CD4-positive, alpha-beta T cell treated with Interleukin-17A for 1 hour (primary cell): ENCODE results near the gene OSBPL8.

Source experiments
- DNase-seq: peaks from one replicate; pipeline ENCODE4 v3.0.0-alpha.2; 2020

OSBPL8 gene

DNA sequence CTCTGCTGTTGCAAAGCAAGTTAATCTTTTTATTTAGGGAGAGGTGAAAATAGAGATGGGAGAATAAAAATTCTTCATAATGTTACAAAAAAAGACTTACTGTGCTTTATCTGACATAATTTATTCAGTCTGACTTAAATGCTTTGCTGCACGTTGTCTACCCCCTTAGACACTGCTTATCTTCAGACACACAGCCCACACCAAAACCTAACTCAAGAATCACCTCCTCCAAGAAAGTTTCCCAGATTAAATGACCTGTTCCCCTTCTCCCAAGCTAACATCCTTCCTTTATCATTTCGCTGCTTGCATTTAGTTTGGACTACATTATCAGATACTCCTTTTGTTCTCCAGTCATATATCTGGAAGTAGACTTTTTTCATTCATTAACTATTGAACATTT, 3.8 kb downstream of the OSBPL8 start:
- DNase-seq: no peak

DNA sequence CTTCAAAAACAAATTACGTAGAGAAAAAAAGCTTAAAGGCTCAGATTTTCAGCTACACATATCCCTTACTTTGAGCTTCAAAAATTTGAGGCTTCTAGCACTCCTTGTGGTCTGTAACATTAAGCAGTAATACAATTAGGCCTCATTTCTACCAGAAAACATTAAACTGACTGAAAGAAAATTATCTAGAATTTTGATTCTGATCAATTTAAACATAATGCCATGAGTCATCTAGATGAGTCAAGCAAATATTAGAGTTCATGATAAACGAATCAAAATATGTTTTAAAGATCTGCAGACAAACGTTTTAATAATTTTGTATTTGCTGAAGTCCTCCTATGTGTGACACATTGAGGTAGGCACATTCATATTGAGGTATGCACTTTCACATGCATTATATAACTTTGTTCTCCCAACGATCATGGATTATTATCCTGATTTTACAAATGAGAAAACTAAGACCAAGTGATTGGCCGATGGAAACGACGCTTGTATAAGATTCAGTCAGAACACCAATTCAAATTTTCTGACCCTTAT, 4.3 kb downstream of the OSBPL8 start:
- DNase-seq: no peak

DNA sequence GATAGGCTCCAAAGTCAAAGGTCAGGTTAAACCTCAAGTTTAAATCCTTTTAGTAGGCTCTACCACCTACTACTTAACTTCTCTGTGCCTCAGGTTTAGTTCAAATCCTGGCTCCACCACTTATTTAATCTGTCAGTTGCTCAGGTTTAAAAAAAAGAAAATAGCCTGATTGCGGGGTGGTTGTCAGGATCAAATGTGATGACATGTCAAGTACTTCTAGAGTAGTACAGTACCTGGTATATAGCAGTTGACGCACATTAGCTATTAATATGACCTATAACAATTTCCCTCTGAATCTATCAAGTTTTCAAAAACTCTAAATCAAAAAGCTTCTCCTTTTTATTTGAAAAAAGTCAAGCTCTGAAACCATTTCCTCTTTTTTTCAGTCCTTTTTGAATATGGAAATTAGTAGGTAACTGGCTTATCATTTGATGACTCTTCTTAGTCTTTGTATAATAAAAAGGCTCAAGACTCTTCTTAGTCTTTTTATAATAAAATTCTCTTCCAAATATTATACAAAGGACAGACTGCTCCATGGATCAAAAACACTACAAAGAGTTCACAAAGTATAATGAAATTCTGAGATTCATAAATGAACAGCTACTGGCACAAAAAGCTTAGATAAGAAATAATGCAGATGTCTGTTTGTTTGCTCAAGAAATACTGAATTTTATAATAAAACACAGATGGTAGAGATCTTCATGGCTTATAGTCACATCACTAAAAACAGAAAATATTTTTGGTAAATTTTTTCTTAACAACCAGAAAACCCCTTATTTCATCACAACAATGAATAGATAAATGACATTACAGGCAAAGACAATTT, 5.0 kb downstream of the OSBPL8 start:
- DNase-seq: no peak

DNA sequence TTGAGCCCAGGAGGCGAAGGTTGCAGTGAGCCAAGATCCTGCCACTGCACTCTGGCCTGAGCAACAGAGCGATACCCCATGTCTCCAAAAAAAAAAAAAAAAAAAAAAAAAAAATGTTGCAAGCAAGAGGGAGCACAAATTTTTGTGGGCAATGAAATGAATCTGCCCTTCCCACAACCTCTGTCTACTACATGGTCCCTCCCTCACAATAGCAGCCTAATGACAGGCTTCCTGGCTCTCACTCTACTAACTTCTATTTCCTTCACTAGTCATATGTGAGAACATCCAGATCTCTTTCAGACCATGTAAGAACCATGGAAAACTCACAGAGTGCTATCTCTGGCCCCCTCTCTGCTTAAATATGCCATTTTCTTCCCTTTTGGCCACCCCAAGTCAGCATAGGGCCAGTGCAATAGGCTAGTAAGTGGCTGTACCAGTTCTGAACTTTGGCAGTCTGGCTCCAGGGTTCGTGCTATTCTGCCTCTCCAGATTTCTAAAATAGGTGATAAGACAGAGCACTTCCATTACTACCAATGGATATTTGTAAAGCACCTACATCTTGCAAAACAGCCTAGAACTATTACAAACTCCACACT, 7.1 kb downstream of the OSBPL8 start:
- DNase-seq: no peak

DNA sequence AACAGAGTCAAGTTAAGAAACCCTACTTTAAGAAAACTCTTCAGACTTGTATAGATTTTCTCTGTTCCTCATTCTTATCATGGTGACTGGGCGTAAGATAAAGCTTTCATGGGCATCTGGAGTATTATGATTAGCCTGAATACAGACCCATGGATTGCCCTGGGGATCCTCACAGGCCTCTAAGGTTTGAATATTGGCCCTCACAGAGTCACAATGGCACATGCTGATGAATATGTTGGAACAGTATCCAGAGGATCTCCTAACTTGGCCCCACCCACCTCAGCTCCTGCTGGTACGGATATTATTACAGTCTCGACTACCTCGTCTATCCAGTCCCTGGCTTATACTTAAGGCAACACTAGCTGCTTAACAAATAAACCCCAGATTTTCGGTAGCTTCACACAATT, 8.1 kb downstream of the OSBPL8 start:
- DNase-seq: no peak

DNA sequence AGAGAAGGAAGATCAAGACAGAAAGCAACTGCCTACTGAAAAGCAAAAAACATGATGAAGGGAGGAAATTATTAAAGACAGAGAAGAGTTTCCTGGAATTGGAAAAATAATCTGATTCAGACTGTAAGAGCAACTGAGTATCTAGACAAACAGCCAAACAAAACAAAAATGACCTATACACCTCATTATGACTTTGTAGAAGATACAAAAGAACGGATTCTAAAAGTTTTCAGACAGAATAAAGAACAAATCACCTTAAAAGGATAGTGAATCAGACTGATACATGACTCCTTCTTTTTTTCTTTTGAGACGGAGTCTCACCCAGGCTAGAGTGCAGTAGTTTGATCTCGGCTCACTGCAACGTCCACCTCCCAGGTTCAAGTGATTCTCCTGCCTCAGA, 10.4 kb downstream of the OSBPL8 start:
- no peak for DNase-seq

DNA sequence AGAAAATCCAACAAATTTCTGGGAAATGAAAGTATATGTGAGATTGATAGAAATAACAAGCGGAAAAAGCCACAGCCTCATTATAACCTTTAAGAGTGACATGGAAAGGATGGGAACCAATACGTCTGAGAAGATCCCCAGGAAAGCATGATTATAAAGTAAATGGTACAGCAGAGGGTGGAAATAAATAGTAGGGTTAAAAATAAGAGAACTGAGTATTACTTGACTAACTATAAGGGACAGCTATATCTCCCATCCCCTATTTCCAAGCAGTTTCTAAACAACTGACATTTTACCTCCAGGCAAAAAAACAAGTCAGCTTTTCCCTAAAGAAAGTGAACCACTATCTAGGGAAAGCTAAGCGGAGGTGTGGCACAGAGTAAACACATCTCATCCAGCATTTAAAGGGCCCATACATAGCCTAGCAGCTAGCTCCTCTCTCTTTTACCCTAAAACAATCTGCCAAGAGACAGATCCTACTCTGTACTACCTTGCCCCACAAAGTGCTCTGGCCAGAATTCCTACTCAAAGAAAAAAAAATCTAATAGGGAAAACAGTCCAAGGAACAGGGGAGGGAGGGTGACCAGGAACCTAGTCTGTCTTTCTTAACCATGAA, 11.2 kb downstream of the OSBPL8 start:
- DNase-seq: no peak

DNA sequence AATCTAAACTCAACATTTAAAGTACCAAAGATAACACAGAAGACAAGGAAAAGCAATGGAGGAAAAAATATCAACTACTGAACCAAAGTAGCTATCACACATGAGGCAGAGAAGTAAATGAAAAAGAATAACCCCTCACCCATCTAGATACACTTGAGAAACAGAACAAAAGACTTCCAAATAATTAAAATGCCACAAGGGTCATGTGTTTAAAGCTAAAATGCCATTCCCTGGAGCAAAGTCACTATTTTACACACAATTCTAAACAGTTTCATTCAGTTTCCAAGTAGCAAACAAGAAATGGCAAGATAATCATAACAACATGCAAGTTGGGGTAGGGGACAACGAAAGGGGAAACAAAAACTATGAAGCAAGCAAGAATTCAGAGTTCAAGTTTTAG, 12.0 kb downstream of the OSBPL8 start:
- no peak for DNase-seq

DNA sequence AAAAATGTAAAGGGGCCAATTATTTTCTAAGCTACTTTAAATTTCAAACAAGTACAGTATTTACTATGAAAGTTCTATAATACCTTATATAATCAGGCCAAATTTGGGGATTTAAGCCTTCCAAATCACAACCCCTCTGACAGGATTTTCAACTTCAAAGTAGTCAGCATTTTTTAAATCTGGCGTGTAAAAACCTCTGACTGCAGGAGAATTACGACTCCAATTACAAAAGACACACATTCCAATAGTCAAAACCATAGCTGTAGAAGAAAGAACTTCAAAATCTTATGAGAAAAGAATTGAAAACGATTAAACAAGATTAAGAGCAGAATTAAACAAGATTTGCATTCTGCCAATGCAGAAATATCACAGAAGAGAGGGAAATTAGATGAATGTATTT, 12.7 kb downstream of the OSBPL8 start:
- no peak for DNase-seq

DNA sequence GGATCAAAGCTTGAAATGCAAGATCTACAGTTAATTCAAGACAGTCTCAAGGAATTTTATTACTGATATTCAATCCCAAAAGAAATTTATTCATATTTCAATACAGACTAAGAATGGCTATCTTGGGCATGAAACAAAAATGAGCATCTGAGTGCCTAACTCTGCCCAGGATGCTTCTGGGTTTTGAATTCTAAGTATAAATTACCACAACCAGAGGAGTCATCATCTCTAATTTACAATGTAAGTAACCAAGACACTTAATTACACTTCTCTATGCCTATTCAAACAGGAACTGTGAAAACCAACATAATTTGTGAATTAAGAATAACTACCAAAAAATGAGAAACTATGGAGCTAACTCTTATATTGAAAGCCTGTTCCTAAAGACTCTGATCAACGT, 14.1 kb downstream of the OSBPL8 start:
- no peak for DNase-seq

DNA sequence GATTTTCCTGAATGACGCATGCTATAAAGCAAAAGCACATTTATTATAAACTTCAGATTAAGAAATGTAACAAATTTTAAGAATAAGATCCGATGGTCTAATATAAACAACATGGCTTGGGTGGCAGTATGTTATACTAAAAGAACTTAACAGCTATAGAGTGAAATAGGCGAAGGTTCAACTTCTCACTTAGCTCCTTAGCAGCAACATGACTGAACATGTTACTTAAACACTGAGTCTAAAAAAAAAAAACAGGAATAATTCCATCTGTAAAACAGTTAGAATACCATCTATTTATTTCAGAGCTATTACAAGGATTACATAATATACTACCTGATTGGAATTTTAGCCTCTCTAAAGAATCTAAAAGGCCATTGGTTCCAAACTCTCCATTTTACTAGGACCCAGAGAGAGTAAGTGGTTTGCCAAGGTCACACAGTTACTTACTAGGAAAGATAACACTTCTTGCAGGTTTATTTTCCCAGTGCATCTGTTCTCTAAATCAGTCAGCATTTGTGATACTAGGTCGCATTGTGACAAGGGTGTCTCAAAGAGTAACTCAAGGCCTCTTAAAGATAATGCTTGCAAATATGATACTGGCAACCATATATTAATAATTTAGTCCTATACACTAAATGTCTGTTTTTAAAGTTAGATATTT, 14.8 kb downstream of the OSBPL8 start:
- DNase-seq: no peak

DNA sequence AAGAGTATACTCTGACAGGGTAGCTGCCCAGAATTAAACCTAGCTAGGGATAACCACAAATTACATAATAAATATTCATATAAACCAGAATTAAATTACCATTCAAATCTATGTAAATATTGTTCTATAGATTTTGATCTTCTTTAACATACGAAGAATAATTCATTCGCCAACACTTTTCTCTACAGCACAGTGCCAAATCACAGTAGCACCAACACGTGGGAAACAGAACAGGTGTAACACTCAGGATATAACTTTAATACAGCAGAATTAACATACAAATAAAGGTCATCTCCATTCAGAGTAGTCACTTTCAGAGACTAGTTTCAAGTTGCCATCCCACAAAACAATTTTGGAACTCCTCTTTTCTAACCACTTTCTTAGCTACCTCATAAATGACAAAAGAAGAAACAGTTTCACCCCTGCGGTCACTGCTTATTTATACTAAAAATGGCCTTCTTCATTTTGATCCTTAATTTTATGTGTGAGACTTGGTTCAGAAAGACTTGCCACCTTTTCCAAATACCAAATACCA, 15.7 kb downstream of the OSBPL8 start:
- DNase-seq: no peak

DNA sequence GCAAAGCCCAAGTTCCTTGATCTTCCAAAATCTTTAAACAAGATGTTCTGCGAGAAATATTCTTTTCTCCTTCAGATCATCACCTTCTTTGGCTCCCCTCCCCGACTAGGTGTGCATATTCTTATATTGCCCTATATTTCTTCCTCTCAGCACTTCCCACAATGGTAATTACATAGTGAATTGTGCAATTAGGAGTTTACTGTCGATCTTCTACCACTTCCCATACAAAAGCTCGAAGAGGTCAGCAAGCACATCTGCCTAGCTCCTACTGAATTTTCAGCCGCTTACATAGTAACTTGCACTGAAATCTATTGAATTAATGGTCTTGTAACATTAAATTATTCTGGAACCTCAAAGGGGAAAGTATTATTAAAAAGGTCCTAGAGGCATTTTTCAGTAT, 16.7 kb downstream of the OSBPL8 start:
- no peak for DNase-seq

DNA sequence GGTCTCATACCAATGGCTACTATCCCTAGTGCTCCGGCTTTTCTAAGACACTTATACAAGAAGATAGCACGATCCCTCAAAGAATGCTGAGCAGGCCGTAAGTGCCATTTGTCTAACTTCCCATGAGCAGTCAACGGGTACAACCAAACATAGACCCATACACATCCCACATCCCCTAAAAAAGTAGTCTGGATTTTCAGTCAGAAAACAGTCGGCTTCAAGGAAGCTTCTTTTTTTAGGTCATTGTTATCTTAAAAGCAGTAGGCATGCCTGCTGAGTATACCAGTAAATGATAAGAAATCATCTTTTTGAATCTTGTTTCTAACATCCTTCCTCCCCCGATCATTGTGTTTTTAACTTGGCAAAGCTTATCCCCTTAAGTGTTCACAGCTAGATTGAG, 19.8 kb downstream of the OSBPL8 start:
- no peak for DNase-seq

DNA sequence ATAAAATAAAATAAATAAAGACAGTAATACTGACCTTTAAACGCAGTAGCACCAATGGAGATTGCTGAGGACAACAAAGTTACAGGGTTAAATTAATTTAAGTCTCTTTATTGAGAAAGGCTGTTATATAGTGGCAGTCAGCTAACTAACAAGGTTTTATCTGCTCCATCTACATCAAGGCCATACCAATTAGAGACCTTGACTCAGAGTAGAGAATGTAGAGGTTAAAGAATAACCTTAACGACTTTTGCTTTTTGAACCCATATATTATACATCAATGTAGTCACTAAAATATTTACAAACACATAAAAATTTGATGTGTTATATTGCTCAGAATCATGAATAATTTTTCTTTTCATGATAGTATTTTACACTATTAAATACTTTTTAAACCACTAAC, 21.6 kb downstream of the OSBPL8 start:
- DNase-seq: no peak

DNA sequence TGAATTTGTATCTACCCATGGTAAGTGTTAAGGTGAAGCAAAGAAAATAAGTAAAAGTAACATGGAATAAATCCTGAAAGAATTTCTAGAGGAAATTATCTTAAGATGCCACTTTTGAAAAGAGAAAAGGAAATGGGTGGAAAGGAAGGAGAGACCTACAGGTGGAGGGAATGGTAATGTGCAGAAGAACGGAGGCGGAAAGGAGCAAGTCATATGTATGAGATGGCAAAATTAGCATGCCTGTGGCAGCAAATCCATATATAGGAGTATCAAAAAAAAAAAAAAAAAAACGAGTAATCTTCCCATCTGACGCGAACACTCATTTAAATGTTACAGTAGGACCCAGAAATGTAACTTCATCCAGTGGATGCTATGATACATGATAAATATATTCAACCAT, 23.0 kb downstream of the OSBPL8 start:
- DNase-seq: no peak

DNA sequence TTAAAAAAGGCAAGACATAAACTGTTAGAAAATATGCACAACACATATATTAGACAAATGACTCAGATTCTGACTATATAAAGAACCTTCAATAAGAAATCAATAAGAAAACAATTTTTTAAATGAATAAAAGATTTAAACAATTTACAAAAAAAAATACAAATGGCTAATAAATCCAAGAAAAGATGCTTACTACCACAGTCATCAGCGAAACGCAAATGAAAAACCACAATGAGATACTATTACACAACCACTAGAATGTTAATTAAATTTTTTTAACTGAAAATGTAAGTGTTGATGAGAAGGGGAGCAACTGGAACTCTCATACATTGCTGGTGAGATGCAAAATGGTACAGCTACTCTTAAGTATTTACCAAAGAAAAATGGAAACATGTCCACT, 24.4 kb downstream of the OSBPL8 start:
- no peak for DNase-seq

DNA sequence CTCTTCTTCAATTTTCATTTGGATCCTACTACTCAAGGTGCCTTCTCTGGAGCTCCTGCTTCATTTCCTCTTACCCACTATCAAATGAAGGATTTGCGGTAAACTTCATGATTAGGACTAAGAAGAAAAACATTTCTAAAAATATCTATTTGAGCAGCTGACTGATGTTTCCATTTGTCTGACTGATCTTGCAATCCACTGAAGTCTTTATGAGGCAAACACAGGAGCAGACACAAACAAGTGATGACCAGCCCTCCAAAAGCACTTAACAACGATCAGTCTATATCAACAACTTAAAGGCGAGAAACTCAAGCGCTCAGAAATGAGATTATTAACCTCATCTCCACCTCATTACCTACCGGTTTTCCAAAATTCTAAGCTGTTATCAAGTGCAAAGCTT, 26.2 kb downstream of the OSBPL8 start:
- DNase-seq: no peak

DNA sequence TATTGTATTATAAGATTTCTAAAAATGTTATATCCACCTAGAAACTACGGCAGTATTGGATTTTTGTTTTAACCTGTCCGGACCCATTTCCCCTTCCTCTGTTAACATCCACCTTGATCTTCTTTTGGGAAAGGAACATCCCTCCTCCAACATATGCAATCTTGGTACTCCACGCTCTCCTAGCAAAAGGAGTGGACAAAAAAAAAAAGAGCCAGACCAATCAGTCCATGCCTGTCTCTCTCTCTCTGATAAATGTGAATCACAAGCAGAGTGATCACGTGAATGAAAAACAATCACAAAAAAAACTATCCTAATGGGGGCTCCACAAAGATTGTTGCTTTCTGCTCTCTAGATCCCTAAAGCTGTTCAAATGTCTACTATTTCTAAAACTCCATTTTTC, 27.1 kb downstream of the OSBPL8 start:
- no peak for DNase-seq

DNA sequence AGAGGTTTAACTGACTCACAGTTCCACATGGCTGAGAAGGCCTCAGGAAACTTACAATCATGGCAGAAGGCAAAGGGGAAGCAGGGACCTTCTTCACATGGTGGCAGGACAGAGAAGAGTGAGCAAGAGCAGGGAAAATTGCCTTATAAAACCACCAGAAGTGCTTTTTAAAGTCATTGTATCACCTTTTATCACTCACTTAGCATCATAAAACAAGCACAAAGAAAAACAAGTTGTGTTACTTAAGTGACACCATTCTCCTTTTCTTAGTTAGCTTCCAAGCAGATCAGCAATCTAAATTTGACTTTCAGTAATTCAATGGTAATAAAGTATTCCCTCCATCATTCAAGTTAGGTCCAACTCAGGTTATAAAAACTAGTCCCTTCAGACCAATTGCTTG, 28.5 kb downstream of the OSBPL8 start:
- DNase-seq: no peak

DNA sequence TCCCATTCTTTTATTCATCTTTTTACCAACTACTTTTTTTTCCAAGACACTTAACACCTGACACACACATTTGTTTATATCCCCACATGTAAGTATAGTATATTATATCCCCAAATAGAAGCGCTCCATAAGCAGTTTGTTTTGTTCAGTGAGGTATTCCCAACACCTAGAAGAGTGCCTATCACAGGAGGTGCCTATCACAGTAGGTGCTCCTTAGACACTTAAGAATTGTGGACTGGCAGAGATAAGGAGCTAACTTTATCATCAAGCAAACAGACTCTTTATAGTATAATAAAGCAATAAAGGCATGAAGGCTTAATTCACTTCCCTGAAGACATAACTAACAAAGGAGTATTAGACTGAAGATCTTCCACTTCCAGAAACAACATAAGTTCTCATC, 29.1 kb downstream of the OSBPL8 start:
- DNase-seq: no peak

DNA sequence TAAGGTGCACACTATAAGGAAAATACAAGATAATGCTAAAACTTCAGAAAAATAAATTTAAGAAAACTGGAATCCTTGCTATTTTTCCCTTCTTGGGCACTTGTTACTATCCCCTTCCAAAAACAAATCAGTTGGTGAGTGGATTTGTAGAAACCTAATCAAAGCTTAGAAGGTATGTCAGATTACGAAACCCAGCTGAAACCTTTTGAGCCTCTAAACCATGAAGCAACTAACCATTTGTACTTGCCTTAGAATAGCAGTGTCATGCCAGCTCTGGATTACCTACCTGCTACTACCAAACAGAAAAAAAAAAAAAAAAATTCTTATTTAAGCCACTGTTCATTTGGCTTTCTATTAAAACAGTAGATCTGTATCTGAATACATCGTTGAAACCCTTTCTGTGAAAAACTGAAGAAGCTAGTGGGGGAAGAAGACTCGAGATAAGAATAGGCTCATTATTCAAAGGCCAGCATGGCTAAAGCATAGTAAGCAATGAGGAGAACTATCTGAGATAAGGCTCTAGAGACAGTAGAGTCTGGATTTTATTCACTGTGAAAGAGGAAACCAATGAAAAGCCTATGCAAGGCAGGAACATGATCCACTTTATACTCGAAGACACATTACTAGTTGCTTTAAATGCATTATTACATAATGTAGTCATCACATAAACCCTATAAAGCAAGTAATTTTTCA, 30.2 kb downstream of the OSBPL8 start:
- DNase-seq: no peak

DNA sequence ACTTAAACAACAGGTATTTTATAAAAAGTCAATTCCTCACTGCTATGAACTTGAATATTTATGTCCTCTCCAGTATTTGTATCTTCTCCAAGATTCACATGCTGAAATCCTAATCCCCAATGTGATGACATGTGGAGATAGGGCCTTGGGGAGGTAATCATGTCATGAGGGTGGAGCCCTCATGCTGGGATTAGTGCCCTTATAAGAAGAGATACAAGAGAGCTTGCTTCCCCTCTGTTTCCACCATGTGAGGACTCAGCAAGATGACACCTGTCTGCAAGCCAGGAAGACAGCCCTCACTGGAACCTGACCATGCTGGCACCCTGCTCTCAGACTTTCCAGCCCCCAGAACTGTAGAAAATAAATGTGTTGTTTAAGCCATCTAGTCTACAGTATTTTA, 36.2 kb downstream of the OSBPL8 start:
- no peak for DNase-seq
